Measurements from ENCODE around the gene IL25. TPM values are rescaled to one million over a fixed set of nuclear protein-coding genes. Genes with fewer than 3 reads are reported as not detected.
"Not testable (repeated sequence)": the region's sequence is repeated elsewhere in the genome, so short reads cannot be mapped to it uniquely, and the experiment has no call there.

Gene IL25
- total RNA-seq, 1 donor from 2014 or later, result not detected

DNA sequence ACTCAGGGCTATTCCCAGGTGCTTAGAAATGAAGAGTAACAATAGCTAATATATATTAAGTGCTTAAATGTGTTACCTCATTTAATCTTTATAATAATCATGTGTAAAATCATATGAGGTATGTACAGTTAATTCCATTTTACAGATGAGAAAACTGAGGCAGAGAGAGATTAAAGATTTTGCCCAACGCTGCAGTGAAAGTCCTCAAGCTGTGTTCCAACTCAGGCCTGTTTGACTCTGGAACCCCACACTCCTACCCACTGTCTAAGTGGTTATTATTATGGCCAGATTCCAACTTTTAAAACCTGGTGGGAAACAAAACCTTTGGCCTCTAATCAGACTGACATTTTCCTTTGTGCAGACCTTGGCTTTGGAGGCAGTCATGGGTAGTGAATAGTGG lies 14.4 kb downstream of the IL25 start:
- H3K4me1 Mint-ChIP-seq, result no peaks in the 10 kb centered on the region
- H3K4me3 Mint-ChIP-seq, result no peak overlapping the region
- peaks cover 2% of the 10 kb centered on the region for H3K27me3 Mint-ChIP-seq (ENCODE audit: low read depth)
- TF ChIP-seq, protein P1, sequence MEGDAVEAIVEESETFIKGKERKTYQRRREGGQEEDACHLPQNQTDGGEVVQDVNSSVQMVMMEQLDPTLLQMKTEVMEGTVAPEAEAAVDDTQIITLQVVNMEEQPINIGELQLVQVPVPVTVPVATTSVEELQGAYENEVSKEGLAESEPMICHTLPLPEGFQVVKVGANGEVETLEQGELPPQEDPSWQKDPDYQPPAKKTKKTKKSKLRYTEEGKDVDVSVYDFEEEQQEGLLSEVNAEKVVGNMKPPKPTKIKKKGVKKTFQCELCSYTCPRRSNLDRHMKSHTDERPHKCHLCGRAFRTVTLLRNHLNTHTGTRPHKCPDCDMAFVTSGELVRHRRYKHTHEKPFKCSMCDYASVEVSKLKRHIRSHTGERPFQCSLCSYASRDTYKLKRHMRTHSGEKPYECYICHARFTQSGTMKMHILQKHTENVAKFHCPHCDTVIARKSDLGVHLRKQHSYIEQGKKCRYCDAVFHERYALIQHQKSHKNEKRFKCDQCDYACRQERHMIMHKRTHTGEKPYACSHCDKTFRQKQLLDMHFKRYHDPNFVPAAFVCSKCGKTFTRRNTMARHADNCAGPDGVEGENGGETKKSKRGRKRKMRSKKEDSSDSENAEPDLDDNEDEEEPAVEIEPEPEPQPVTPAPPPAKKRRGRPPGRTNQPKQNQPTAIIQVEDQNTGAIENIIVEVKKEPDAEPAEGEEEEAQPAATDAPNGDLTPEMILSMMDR (conservative IDR thresholded peaks at IDR 0.05), result no peak
- no peak for DNase-seq (ENCODE audit: low read depth, low spot score)
- H3K9me3 Mint-ChIP-seq, result no peaks in the 10 kb centered on the region
- no peaks in the 10 kb centered on the region for H3K36me3 Mint-ChIP-seq (ENCODE audit: low read depth)
- H3K27ac Mint-ChIP-seq (ENCODE audit: unreplicated experiment), result no peak overlapping the region

DNA sequence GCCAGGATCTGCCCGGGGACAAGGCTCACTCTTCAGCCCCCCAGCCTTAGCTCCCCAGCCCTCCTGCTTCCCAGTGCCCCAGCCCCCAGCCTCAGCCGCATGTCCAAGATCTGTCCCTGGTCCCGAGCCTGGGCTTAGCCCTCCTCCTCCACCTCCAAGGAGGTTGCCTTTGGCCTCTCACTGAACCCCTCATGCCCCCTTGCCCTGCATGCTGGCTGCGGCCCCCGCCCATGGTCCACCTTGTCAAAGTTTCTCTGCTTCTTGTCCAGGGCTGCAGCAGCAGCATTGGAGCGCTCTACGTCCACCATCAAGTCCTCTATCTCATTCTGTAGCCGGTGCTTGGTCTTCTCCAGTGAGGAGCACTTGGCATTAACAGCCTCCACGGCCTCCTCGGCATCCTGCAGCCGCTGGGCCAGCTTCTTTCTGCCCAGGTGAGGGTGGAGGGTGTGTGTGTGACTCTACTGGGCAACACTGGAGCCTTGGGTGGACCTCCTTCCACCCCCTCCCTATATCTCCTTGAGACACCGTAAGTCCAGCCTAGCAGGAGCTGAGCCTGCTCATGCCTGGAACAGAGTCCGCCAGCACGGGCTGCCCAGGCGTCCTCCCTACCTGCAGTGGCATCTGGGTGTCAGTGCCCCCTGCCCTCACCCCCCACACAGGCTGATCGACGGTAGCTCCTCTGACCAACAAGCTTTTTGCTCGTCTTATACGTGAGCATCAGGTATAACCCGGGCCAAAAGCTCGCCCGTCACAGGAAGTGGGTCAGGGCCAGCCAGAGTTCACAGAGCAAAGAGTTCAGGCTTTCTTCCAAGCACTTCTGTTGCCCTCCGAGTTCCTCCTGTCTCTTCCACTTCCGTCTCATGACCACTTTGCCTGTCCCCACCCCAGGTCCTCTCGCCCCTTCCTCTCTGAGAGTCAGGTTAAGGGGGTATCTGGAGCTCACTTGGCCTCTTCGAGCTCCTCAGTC lies 15.6 kb downstream of the IL25 start:
- Mint-ChIP-seq H3K27ac (ENCODE audit: unreplicated experiment) (peak overlapping the region; percentile 43), H3K4me3 (no peak overlapping the region), H3K4me1 (no peaks in the 10 kb centered on the region), H3K9me3 (no peaks in the 10 kb centered on the region), H3K27me3 (ENCODE audit: low read depth) (peaks cover 6% of the 10 kb centered on the region), H3K36me3 (ENCODE audit: low read depth) (no peaks in the 10 kb centered on the region)
- DNase-seq (ENCODE audit: low read depth, low spot score), result no peak
- TF ChIP-seq, protein P1 (conservative IDR thresholded peaks at IDR 0.05), result no peak

- H3K27me3 Mint-ChIP-seq (ENCODE audit: low read depth), result peaks cover 8% of the 10 kb centered on the region
- no peak for DNase-seq (ENCODE audit: low read depth, low spot score)
Measured at GRCh38 chr14:23388996-23389395, 16.4 kb downstream of the IL25 start.

GRCh38 chr14:23389396-23389795 lies 16.8 kb downstream of the IL25 start:
- peaks cover 3% of the 10 kb centered on the region for H3K9me3 Mint-ChIP-seq
- no peaks in the 10 kb centered on the region for H3K36me3 Mint-ChIP-seq (ENCODE audit: low read depth)
- no peaks in the 10 kb centered on the region for H3K4me1 Mint-ChIP-seq
- TF ChIP-seq, protein P1 (conservative IDR thresholded peaks at IDR 0.05), result no peak
- no peak for DNase-seq (ENCODE audit: low read depth, low spot score)
- H3K27me3 Mint-ChIP-seq (ENCODE audit: low read depth), result peaks cover 8% of the 10 kb centered on the region
- H3K4me3 Mint-ChIP-seq, result no peak overlapping the region
- H3K27ac Mint-ChIP-seq (ENCODE audit: unreplicated experiment), result no peak overlapping the region

More at GRCh38 chr14:23388996-23389395, 16.4 kb downstream of the IL25 start:
- no peak overlapping the region for H3K4me3 Mint-ChIP-seq
- H3K36me3 Mint-ChIP-seq (ENCODE audit: low read depth), result no peaks in the 10 kb centered on the region
- no peaks in the 10 kb centered on the region for H3K4me1 Mint-ChIP-seq
- H3K9me3 Mint-ChIP-seq, result peaks cover 3% of the 10 kb centered on the region
- TF ChIP-seq, protein P1 (conservative IDR thresholded peaks at IDR 0.05), result no peak
- no peak overlapping the region for H3K27ac Mint-ChIP-seq (ENCODE audit: unreplicated experiment)

DNA sequence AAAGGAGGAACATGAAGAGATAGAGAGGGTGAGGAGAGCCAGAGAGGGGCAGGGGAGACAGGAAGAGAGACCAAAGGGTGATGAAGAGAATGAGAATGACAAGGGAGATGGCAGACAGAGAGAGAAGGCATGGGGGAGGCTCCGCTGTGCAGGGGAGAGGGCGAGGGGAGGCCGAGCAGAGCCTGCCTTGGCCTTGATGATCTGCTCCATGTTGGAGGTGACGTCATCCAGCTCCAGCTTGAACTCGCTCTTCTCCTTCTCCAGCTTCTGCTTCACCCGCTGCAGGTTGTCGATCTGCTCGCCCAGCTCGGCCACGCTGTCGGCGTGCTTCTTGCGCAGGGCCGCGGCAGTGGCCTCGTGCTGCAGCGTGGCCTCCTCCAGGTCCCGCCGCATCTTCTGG lies 17.3 kb downstream of the IL25 start:
- not testable (repeated sequence) for H3K9me3 Mint-ChIP-seq; H3K4me1 Mint-ChIP-seq; H3K4me3 Mint-ChIP-seq; DNase-seq (ENCODE audit: low read depth, low spot score); H3K36me3 Mint-ChIP-seq (ENCODE audit: low read depth); H3K27me3 Mint-ChIP-seq (ENCODE audit: low read depth); H3K27ac Mint-ChIP-seq (ENCODE audit: unreplicated experiment)

DNA sequence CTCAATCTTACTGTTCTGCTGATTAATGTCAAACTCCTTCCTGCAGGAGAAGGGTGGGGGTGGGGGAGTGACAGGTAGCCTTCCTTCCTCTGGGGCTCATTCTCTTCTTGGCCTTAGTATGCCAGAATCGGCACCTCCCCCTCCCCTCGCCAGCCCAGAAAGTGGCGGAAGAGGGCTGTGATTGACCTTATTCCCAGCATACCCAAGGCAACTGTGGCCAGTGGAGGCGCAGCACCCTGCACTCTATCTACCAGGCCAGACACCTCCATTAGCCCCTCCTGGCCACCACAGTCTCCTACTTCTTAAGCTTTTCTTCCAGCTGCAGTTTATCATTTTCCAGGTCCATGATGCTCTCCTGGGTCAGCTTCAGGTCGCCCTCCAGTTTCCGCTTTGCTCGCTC lies 20.0 kb downstream of the IL25 start:
- Mint-ChIP-seq H3K36me3 (ENCODE audit: low read depth) (no peaks in the 10 kb centered on the region), H3K27me3 (ENCODE audit: low read depth) (peaks cover 8% of the 10 kb centered on the region), H3K4me3 (no peak overlapping the region), H3K27ac (ENCODE audit: unreplicated experiment) (no peak overlapping the region), H3K9me3 (peaks cover 3% of the 10 kb centered on the region), H3K4me1 (no peaks in the 10 kb centered on the region)
- TF ChIP-seq, protein P1 (conservative IDR thresholded peaks at IDR 0.05), result no peak
- no peak for DNase-seq (ENCODE audit: low read depth, low spot score)
